NT2/D1 (cell line): ENCODE measurements around the gene CREB5.

Experiments used
- DNase-seq: peaks from one replicate; pipeline ENCODE4 v3.0.0-alpha.2; 2011; ENCODE audit warnings: low read depth, low spot score
- H3K27me3 ChIP-seq: 2 replicates; pipeline ENCODE4 v1.6.0; 2011; ENCODE audit warnings: mild to moderate bottlenecking; ENCODE audit not compliant: insufficient read length, insufficient read depth
- H3K36me3 ChIP-seq: 2 replicates; pipeline ENCODE4 v1.6.1; 2011; ENCODE audit warnings: mild to moderate bottlenecking, low read length, mixed read lengths; ENCODE audit not compliant: insufficient read depth, insufficient read length
- H3K4me1 ChIP-seq: 2 replicates; pipeline ENCODE4 v1.5.1; 2011; ENCODE audit not compliant: insufficient read depth, insufficient read length
- H3K4me3 ChIP-seq: 2 replicates; pipeline ENCODE4 v1.5.1; 2011; ENCODE audit warnings: low read depth; ENCODE audit not compliant: insufficient read length
- H3K9ac ChIP-seq: 2 replicates; pipeline ENCODE4 v1.6.0; 2011; ENCODE audit warnings: low read depth; ENCODE audit not compliant: insufficient read length
- H3K9me3 ChIP-seq: 2 replicates; pipeline ENCODE4 v1.5.1; 2011; ENCODE audit warnings: mild to moderate bottlenecking, low read length; ENCODE audit not compliant: insufficient read depth
- SUZ12 ChIP-seq: IDR thresholded peaks from 2 replicates; pipeline ENCODE4 v1.6.1; 2011; ENCODE audit not compliant: insufficient read length, insufficient read depth; ENCODE audit errors: extremely low read depth
- YY1 ChIP-seq: IDR thresholded peaks from 2 replicates; pipeline ENCODE4 v1.6.1; 2011; ENCODE audit not compliant: insufficient read length, insufficient read depth
- ZNF274 ChIP-seq: IDR thresholded peaks from 2 replicates; pipeline ENCODE4 v1.6.1; 2011; ENCODE audit warnings: mild to moderate bottlenecking, low read depth, low read length

CREB5 gene

DNA sequence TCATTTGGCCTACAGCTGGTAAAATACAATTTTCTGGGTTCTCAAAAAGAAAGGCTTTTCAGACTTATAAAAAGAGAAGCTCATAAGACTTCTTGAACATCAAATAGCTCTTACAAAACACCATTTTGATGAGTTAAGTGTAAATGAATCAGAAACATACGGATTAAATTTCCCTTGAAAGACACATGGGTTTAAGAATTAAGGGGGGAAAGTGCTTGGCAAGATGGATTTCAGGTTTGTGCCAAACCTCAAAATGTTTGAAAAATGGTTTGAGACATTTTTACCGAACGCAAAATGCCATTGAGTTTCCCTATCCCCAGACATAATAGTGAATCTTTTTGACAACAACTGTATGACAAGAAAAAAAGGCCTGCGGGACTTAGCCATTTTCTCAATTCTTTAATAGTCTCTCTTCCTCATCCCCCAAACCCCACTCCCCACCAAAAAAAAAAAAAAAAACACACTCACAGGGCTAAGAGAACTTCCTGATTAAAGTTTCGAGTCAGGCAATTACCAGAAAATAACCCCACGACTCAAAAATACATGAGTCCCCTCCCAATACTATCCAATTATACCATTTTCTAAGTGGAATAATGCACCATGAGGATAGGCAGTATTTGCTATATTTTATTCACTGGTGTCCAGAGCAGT lies 285.7 kb downstream of the CREB5 start:
- Histone ChIP-seq H3K36me3 (peaks cover 20% of the 10 kb centered on the region), H3K27me3 (no peaks in the 10 kb centered on the region), H3K4me1 (no peaks in the 10 kb centered on the region), H3K9ac (no peak overlapping the region), H3K9me3 (no peaks in the 10 kb centered on the region), H3K4me3 (no peak overlapping the region)
- TF ChIP-seq YY1 (no peak), ZNF274 (no peak), SUZ12 (no peak)
- no peak for DNase-seq

- Histone ChIP-seq H3K4me3 (no peak overlapping the region), H3K27me3 (no peaks in the 10 kb centered on the region), H3K4me1 (no peaks in the 10 kb centered on the region), H3K36me3 (peaks cover 25% of the 10 kb centered on the region), H3K9me3 (no peaks in the 10 kb centered on the region), H3K9ac (no peak overlapping the region)
- DNase-seq: no peak
- TF ChIP-seq YY1 (no peak), SUZ12 (no peak)
These were observed 286.5 kb downstream of the CREB5 start for GRCh38 chr7:28698840-28699239.

- H3K4me1 ChIP-seq: no peaks in the 10 kb centered on the region
- peaks cover 27% of the 10 kb centered on the region for H3K36me3 ChIP-seq
- no peak overlapping the region for H3K9ac ChIP-seq
- no peak for DNase-seq
- no peaks in the 10 kb centered on the region for H3K9me3 ChIP-seq
- no peaks in the 10 kb centered on the region for H3K27me3 ChIP-seq
- H3K4me3 ChIP-seq: no peak overlapping the region
- TF ChIP-seq SUZ12 (no peak), YY1 (no peak), ZNF274 (no peak)
These were observed 287.8 kb downstream of the CREB5 start for GRCh38 chr7:28700096-28700495.

- H3K9me3 ChIP-seq: no peaks in the 10 kb centered on the region
- peaks cover 23% of the 10 kb centered on the region for H3K36me3 ChIP-seq
- no peak for DNase-seq
- no peaks in the 10 kb centered on the region for H3K4me1 ChIP-seq
- H3K27me3 ChIP-seq: no peaks in the 10 kb centered on the region
- no peak for TF ChIP-seq ZNF274
- H3K4me3 ChIP-seq: no peak overlapping the region
- no peak overlapping the region for H3K9ac ChIP-seq
These were observed 288.5 kb downstream of the CREB5 start for GRCh38 chr7:28700790-28701203.

DNA sequence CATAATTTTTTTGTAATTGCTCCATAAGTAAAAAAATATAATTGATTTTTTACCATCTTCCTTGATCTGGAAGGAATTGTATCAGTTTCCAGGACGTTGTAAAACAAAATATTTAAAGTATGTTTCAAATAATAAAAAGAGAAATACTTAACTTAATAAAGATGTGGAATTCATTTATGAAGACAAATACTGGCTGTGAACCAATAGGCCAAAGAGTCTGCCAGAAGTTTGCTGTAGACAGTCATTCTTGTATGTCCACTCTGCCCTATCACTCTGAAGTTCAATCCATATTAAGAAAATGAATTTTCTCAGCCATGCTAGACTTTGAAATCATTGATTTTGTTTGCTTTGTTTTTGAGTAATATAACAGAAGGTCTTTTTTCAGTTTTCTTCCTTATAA lies 289.4 kb downstream of the CREB5 start:
- Histone ChIP-seq H3K9ac (no peak overlapping the region), H3K36me3 (peaks cover 19% of the 10 kb centered on the region), H3K4me3 (no peak overlapping the region), H3K9me3 (no peaks in the 10 kb centered on the region), H3K27me3 (no peaks in the 10 kb centered on the region), H3K4me1 (no peaks in the 10 kb centered on the region)
- TF ChIP-seq YY1 (no peak), ZNF274 (no peak), SUZ12 (no peak)
- no peak for DNase-seq

DNA sequence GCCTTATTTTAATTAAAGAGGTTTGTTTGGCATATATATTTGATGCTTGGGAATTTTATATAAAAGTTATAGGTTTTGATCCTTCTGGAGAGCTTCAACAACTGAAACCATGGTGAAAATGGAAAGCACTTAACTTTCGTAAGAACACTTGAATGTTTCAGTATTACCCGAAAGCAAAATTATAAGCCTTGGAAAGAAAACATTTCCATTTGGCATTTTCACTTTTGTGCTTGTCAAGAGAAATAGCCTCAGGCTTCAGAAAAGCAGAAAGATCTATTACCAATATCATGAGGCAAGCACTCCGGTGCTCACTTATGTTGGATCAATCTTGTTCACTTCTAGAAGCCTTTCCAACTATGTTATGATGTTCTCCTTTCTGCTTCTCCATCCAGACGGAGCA lies 289.9 kb downstream of the CREB5 start:
- TF ChIP-seq ZNF274 (no peak), SUZ12 (no peak), YY1 (no peak)
- DNase-seq: no peak
- Histone ChIP-seq H3K9ac (no peak overlapping the region), H3K4me1 (no peaks in the 10 kb centered on the region), H3K4me3 (no peak overlapping the region), H3K36me3 (peaks cover 16% of the 10 kb centered on the region), H3K27me3 (no peaks in the 10 kb centered on the region), H3K9me3 (peaks cover under 1% of the 10 kb centered on the region; the same call in 1 of the 2 replicates)

GRCh38 chr7:28703037-28703765 lies 290.9 kb downstream of the CREB5 start:
- DNase-seq: no peak
- H3K9ac ChIP-seq: no peak overlapping the region

More at GRCh38 chr7:28703037-28703765, 290.9 kb downstream of the CREB5 start:
- TF ChIP-seq YY1: no peak
- TF ChIP-seq SUZ12: no peak
- TF ChIP-seq ZNF274: no peak
- peaks cover 17% of the 10 kb centered on the region for H3K36me3 ChIP-seq
- no peaks in the 10 kb centered on the region for H3K4me1 ChIP-seq
- H3K9me3 ChIP-seq: peaks cover 10% of the 10 kb centered on the region; the same call in 1 of the 2 replicates
- no peaks in the 10 kb centered on the region for H3K27me3 ChIP-seq
- H3K4me3 ChIP-seq: no peak overlapping the region
